Sigmoid colon (tissue), 3 donors: ENCODE measurements around the gene JDP2.

Experiments used
- POLR2A ChIP-seq, 2 donors: fragments of 450-650 bp; IDR thresholded peaks; one replicate each; pipeline ENCODE4 v1.6.1; 2016; ENCODE audit warnings: antibody characterized with exemption in 2 of 2, mild to moderate bottlenecking in 2 of 2, moderate library complexity in 2 of 2
- TF ChIP-seq, protein P1 (sequence below), 4 experiments: fragments of 450-650 bp in 3 of 4; fragments of 200-600 bp in 1 of 4; IDR thresholded peaks; one replicate each; pipeline ENCODE4 v1.5.1; 2016 to 2019; ENCODE audit warnings: antibody characterized with exemption in 4 of 4, mild to moderate bottlenecking in 3 of 4, moderate library complexity in 2 of 4

DNA sequence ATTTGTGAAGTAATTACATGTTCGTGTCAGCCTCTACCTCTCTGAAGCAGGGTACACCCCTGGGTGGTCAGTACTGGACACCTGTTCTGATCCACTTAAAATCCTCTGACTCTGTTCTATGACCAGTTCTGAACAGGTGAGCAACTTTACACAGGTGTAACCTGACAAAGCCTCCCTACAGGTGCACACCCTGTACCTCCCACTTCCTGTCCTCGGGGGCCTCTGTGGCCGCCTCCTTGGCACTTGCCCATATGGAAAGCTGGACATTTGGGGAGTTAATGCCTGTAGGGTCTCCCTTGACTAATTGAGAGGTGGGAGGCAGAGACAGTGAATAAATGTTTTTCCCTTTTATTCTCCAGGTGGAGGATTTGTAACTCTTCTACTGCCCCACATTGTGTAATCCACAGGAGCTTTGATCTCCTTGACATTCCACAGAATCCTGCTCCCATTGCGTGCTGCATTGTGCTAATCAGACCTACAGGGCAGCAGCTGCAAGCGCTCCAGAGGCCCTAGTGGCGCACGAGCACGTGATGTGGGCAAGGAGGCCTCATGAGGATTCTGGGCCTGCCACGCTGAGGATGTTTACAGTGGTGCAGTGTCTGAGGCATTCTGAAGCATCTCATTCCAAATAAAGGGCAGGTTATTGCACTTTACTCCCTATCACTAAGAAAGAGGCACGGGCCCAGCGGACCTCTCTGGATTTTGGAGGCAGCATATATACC is 48.6 kb downstream of the JDP2 start:
- TF ChIP-seq, protein P1, sequence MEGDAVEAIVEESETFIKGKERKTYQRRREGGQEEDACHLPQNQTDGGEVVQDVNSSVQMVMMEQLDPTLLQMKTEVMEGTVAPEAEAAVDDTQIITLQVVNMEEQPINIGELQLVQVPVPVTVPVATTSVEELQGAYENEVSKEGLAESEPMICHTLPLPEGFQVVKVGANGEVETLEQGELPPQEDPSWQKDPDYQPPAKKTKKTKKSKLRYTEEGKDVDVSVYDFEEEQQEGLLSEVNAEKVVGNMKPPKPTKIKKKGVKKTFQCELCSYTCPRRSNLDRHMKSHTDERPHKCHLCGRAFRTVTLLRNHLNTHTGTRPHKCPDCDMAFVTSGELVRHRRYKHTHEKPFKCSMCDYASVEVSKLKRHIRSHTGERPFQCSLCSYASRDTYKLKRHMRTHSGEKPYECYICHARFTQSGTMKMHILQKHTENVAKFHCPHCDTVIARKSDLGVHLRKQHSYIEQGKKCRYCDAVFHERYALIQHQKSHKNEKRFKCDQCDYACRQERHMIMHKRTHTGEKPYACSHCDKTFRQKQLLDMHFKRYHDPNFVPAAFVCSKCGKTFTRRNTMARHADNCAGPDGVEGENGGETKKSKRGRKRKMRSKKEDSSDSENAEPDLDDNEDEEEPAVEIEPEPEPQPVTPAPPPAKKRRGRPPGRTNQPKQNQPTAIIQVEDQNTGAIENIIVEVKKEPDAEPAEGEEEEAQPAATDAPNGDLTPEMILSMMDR (IDR thresholded peaks at IDR 0.05), result peak in 3 of 4 experiments; percentile 31 to 52 (median 33)
- TF ChIP-seq POLR2A (IDR thresholded peaks at IDR 0.05), result no peak
